Heart left ventricle (tissue), 16 donors: ENCODE measurements around the gene FAM9A. TPM values are rescaled to one million over a fixed set of nuclear protein-coding genes. Genes with fewer than 3 reads are reported as not detected.

ENCODE experiments used
- ATAC-seq, 4 donors: fragments of 200-7000 bp; cut with Tn5 transposase; one replicate each; pipeline ENCODE4 v1.9.1; 2020 to 2022; ENCODE audit warnings: moderate library complexity in 4 of 4, mild to moderate bottlenecking in 3 of 4, moderate number of reproducible peaks in 1 of 4
- DNase-seq, 5 donors: peaks; one replicate each; pipeline ENCODE4 v3.0.0-alpha.2; 2020
- H3K27ac ChIP-seq, 12 donors: fragments of 200-600 bp; sonication (generic) in 4 of 12; one replicate each; pipeline versions ENCODE4 v1.5.0 to v1.8.0; 2016 to 2022; ENCODE audit warnings: mild to moderate bottlenecking in 2 of 12
- H3K27me3 ChIP-seq, 9 donors: fragments of 200-600 bp; sonication (generic) in 2 of 9; one replicate each; pipeline versions ENCODE4 v1.5.1 to v1.8.0; 2016 to 2022; ENCODE audit warnings: mild to moderate bottlenecking in 3 of 9
- H3K36me3 ChIP-seq, 9 donors: fragments of 200-600 bp; sonication (generic) in 2 of 9; one replicate each; pipeline versions ENCODE4 v1.5.0 to v1.8.0; 2018 to 2022; ENCODE audit warnings: mild to moderate bottlenecking in 2 of 9
- H3K4me1 ChIP-seq, 12 donors: fragments of 200-600 bp; sonication (generic) in 4 of 12; one replicate each; pipeline versions ENCODE4 v1.5.0 to v1.8.0; 2016 to 2022; ENCODE audit warnings: mild to moderate bottlenecking in 3 of 12
- H3K4me3 ChIP-seq, 12 donors: fragments of 200-600 bp; sonication (generic) in 4 of 12; one replicate each; pipeline versions ENCODE4 v1.5.0 to v1.8.0; 2017 to 2022; ENCODE audit warnings: mild to moderate bottlenecking in 9 of 12, moderate library complexity in 4 of 12
- H3K9me3 ChIP-seq, 12 donors: fragments of 200-600 bp; sonication (generic) in 4 of 12; one replicate each; pipeline versions ENCODE4 v1.5.0 to v1.8.0; 2016 to 2022; ENCODE audit warnings: mild to moderate bottlenecking in 1 of 12
- POLR2A ChIP-seq, 2 donors: fragments of 450-650 bp; IDR thresholded peaks; one replicate each; pipeline ENCODE4 v1.6.1; 2017; ENCODE audit warnings: antibody characterized with exemption in 2 of 2, mild to moderate bottlenecking in 2 of 2, moderate library complexity in 2 of 2
- WGBS, 4 donors: extraction: QIAGEN DNeasy Blood & Tissue Kit in 2 of 4; methylation state at CpG; one replicate each; pipeline versions ENCODE4 v1.1.5 to v1.1.7; 2013 to 2018; 5-methylcytosine and 5-hydroxymethylcytosine counted together
- intact Hi-C, 10 donors: fragments of 100-400 bp; cut with DNase I; formaldehyde crosslinking; loops; one replicate each; pipeline versions ENCODE4 v1.11.1 to v1.14.2; 2022
- polyA plus RNA-seq, 2 donors: library from polyadenylated mRNA; stranded (reverse); fragments of 200-250 nt; gene quantifications; one replicate each; pipeline ENCODE4 v1.2.3, GENCODE V29; 2013
- total RNA-seq, 9 donors: library from RNA; depleted of rRNA in 2 of 9; stranded (reverse); fragments of >200 nt in 2 of 9; fragmentation: NEBNext Ultra II Directional in 3 of 9; extraction: Animal tissue kit (Norgen Biotek cat#: 25700) in 3 of 9; gene quantifications; one replicate each; pipeline versions ENCODE4 v1.1.0 to v1.2.4, GENCODE V29; 2016 to 2023
- TF ChIP-seq, protein P1 (sequence below), 12 donors: fragments of 200-600 bp; sonication (generic) in 4 of 12; IDR thresholded peaks; one replicate each; pipeline versions ENCODE4 v1.5.0 to v1.8.0; 2018 to 2022; ENCODE audit warnings: antibody characterized with exemption in 12 of 12, mild to moderate bottlenecking in 5 of 12
- donor health status: ischemic (EF 13 %, LVEDD 7.1; RV severe dilation, severe dysfunction).
- donor health status: healthy with polysubstance abuse.
- donor health status: DM: no; HTN: yes; CAD: no.
- donor health status: DM: no; HTN: no; CAD: no.
- donor health status: ischemic (EF 25% LVEDD 6.9; RV normal size, moderate dysfunction).
- donor health status: ischemic (EF 25% LVEDD 5.7; RV mildly dilated, moderate dysfunction).
- donor health status: healthy.
- donor health status: DM: yes; HTN: yes; CAD: no.
- donor health status: ischemic (EF 35%, LVEDD 5.7; RV mildly dilated, moderate dysfunction).
- donor health status: nonischemic (EF 11% LVEDD 7.7; RV severe dilation, severe dysfunction).
- donor health status: DM: yes; HTN: yes; CAD: no.
- donor health status: PGD.
- donor health status: ischemic (EF 29% LVEDD 5.4; RV normal size, mild dysfunction).
- donor health status: nonischemic (EF 23%, LVEDD 6.1; RV moderate dilation, normal function).

FAM9A gene
- total and polyA plus RNA-seq, 11 donors, result not detected

DNA sequence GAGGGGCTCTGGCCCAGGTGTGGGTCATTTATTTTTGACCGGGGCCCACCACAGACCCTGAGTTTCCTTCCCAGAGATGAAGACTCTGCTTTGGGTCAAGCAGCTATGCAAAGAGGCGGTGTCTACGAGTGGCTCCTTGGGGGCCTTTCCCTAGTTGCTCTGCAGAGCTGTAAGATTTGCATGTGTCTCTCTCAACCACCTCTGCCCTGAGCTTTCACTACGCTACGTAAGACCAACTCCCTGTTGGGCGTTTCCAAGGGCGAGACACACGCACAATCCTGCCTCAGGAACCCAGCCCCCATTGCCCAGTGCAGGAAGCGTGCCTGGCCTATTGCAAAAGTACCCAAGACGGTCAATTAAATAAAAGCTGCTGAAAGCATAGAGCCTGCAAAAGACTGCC is 59.2 kb downstream of the FAM9A start:
- Histone ChIP-seq H3K4me3 (no peak overlapping the region), H3K27me3 (no peaks in the 10 kb centered on the region), H3K27ac (no peak overlapping the region), H3K4me1 (no peaks in the 10 kb centered on the region), H3K36me3 (no peaks in the 10 kb centered on the region), H3K9me3 (no peaks in the 10 kb centered on the region)
- TF ChIP-seq, protein P1, sequence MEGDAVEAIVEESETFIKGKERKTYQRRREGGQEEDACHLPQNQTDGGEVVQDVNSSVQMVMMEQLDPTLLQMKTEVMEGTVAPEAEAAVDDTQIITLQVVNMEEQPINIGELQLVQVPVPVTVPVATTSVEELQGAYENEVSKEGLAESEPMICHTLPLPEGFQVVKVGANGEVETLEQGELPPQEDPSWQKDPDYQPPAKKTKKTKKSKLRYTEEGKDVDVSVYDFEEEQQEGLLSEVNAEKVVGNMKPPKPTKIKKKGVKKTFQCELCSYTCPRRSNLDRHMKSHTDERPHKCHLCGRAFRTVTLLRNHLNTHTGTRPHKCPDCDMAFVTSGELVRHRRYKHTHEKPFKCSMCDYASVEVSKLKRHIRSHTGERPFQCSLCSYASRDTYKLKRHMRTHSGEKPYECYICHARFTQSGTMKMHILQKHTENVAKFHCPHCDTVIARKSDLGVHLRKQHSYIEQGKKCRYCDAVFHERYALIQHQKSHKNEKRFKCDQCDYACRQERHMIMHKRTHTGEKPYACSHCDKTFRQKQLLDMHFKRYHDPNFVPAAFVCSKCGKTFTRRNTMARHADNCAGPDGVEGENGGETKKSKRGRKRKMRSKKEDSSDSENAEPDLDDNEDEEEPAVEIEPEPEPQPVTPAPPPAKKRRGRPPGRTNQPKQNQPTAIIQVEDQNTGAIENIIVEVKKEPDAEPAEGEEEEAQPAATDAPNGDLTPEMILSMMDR (IDR thresholded peaks at IDR 0.05), result no peak
- no peak for TF ChIP-seq POLR2A (IDR thresholded peaks at IDR 0.05)
- DNase-seq (no peak), ATAC-seq (no peak)
- intact Hi-C loops, result loop anchor here in 4 of 10 donors (5.0 to 10.0 kb wide), 4 partner anchors 567 to 1373 kb away; partner anchors contain the start of gene VCX2 (in 1 of the 4)
- 75 to 92% (median 90%) methylated on average over 10 of the region's 10 CpGs for WGBS, 4 donors

Other genes starting within 250 kb of the FAM9A start
- gene ANOS1, start 69.2 kb downstream of the FAM9A start, total RNA-seq, result 1 to 10 TPM; 2.5 to 9.5 (median 5.7) TPM
- 1 to 10 TPM in 1 of 2 donors, under 1 TPM in 1; 0.76 to 1.3 TPM for gene ANOS1, start 69.2 kb downstream of the FAM9A start, polyA plus RNA-seq
- not detected for gene FAM9B, start 232.7 kb upstream of the FAM9A start, total RNA-seq
- gene FAM9B, start 232.7 kb upstream of the FAM9A start, polyA plus RNA-seq, result not detected